Stimulated activated CD4-positive, alpha-beta T cell treated with anti-CD3 and anti-CD28 coated beads, Interleukin-2, amount 100 ng/mL, for 48 hours (primary cell): ENCODE results near the gene STX8.

Experiments used
- DNase-seq, 2 donors: peaks; one replicate each; pipeline ENCODE4 v3.0.0-alpha.2; 2020

The STX8 gene

GRCh38 chr17:9553596-9553995 lies 22.0 kb downstream of the STX8 start:
- no peak for DNase-seq

- DNase-seq: no peak
Observed at GRCh38 chr17:9553181-9553580, 22.4 kb downstream of the STX8 start.

GRCh38 chr17:9549215-9549614 lies 26.4 kb downstream of the STX8 start:
- no peak for DNase-seq

- no peak for DNase-seq
Observed at GRCh38 chr17:9544221-9544620, 31.4 kb downstream of the STX8 start.

GRCh38 chr17:9541718-9542117 lies 33.9 kb downstream of the STX8 start:
- DNase-seq: no peak

GRCh38 chr17:9538626-9539025 lies 37.0 kb downstream of the STX8 start:
- no peak for DNase-seq

GRCh38 chr17:9537177-9537776 lies 38.3 kb downstream of the STX8 start:
- DNase-seq: no peak

GRCh38 chr17:9536061-9536460 lies 39.6 kb downstream of the STX8 start:
- DNase-seq: no peak

- no peak for DNase-seq
Observed at GRCh38 chr17:9533441-9533840, 42.2 kb downstream of the STX8 start.

- DNase-seq: no peak
Observed at GRCh38 chr17:9532715-9533114, 42.9 kb downstream of the STX8 start.

- DNase-seq: no peak
Observed at GRCh38 chr17:9531034-9531433, 44.6 kb downstream of the STX8 start.

- DNase-seq: no peak
Observed at GRCh38 chr17:9529033-9529700, 46.5 kb downstream of the STX8 start.

GRCh38 chr17:9527788-9528187 lies 47.8 kb downstream of the STX8 start:
- DNase-seq: no peak

GRCh38 chr17:9522074-9522473 lies 53.5 kb downstream of the STX8 start:
- no peak for DNase-seq

- DNase-seq: no peak
Observed at GRCh38 chr17:9521062-9521461, 54.6 kb downstream of the STX8 start.

- DNase-seq: no peak
Observed at GRCh38 chr17:9520649-9521048, 55.0 kb downstream of the STX8 start.

GRCh38 chr17:9519583-9520272 lies 55.9 kb downstream of the STX8 start:
- no peak for DNase-seq

- no peak for DNase-seq
Observed at GRCh38 chr17:9517396-9517795, 58.2 kb downstream of the STX8 start.

GRCh38 chr17:9513266-9513665 lies 62.4 kb downstream of the STX8 start:
- DNase-seq: no peak

GRCh38 chr17:9512323-9513168 lies 63.1 kb downstream of the STX8 start:
- DNase-seq: no peak

- DNase-seq: no peak
Observed at GRCh38 chr17:9509236-9509816, 66.3 kb downstream of the STX8 start.

- no peak for DNase-seq
Observed at GRCh38 chr17:9499041-9499440, 76.6 kb downstream of the STX8 start.

GRCh38 chr17:9498490-9498889 lies 77.1 kb downstream of the STX8 start:
- DNase-seq: no peak
